ENCODE measurements around the gene ZNRD2.

Gene ZNRD2

GRCh38 chr11:65573391-65574079, 3.3 kb downstream of the ZNRD2 start:
- no peak for TF ChIP-seq CTCF (IDR thresholded peaks at IDR 0.05; ENCODE audit: borderline replicate concordance, insufficient read depth, low read depth, low read length)
- H3K4me3 ChIP-seq (ENCODE audit: low read depth, low read length): peak overlapping the region; percentile 100

GRCh38 chr11:65574109-65574810, 4.0 kb downstream of the ZNRD2 start:
- peak; percentile 86 for TF ChIP-seq CTCF (IDR thresholded peaks at IDR 0.05; ENCODE audit: borderline replicate concordance, insufficient read depth, low read depth, low read length)
- H3K4me3 ChIP-seq (ENCODE audit: low read depth, low read length): peak overlapping the region; percentile 81

GRCh38 chr11:65574811-65575567, 4.7 kb downstream of the ZNRD2 start:
- no peak for TF ChIP-seq CTCF (IDR thresholded peaks at IDR 0.05; ENCODE audit: borderline replicate concordance, insufficient read depth, low read depth, low read length)
- H3K4me3 ChIP-seq (ENCODE audit: low read depth, low read length): peak overlapping the region; percentile 81

- H3K4me3 ChIP-seq (ENCODE audit: low read depth, low read length): peak within 1 kb of the TSS; percentile 81
- no peak for TF ChIP-seq CTCF (IDR thresholded peaks at IDR 0.05; ENCODE audit: borderline replicate concordance, insufficient read depth, low read depth, low read length)
Observed at GRCh38 chr11:65575568-65576231, 5.4 kb downstream of the ZNRD2 start, which contains the start of gene EHBP1L1. Gene EHBP1L1 (plus strand): TSS chr11:65576053. CDS start chr11:65576303, 250 bp downstream.

- H3K4me3 ChIP-seq (ENCODE audit: low read depth, low read length): peak overlapping the region; percentile 81
- no peak for TF ChIP-seq CTCF (IDR thresholded peaks at IDR 0.05; ENCODE audit: borderline replicate concordance, insufficient read depth, low read depth, low read length)
Observed at GRCh38 chr11:65576232-65576866, 6.1 kb downstream of the ZNRD2 start.
